ENCODE measurements around the gene RILPL1. TPM values are rescaled to one million over a fixed set of nuclear protein-coding genes. Genes with fewer than 3 reads are reported as not detected.

RILPL1 gene
- total and polyA plus RNA-seq, 2 of the 4 experiments (the other 2 are of a cell fraction) = 11.1 to 19.8 TPM

DNA sequence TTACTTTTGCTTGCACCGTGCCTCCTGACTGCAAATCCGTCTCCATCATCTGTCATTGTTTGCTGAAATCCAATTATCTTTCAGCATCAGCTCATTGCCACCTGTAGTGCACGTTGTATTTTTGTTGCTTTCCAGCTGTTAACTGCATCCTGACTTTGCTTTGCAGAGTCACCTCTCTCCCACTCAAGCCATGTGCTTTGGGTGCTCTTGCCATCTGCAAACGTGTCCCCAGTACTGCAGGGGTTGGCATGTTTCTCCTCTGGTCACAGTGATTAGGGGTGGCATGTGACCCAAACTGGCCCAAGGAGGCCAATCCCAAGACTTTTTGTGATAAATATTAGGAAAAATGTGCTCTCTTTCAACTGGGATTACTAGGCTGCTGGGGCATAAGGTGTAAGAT, 40.4 kb upstream of the RILPL1 start:
- H4K91ac ChIP-seq (ENCODE audit: insufficient read depth, low read depth, low read length) = no peak overlapping the region
- H3K9ac ChIP-seq (ENCODE audit: low read depth, low read length) = no peak overlapping the region
- no peak overlapping the region for H2AK9ac ChIP-seq (replicated peaks; ENCODE audit: low read depth, low read length, poor library complexity)
- intact Hi-C loops (cut with micrococcal nuclease) (no loop called here), in situ Hi-C loops (cut with MboI; ENCODE audit: low sequenced_read_pairs) (no loop called here), dilution Hi-C loops (cut with HindIII; ENCODE audit: low sequenced_read_pairs, unreplicated experiment) (no loop called here)
- H2AK5ac ChIP-seq (ENCODE audit: low read depth, low read length) = no peak overlapping the region
- DNase-seq (no peak), ATAC-seq (ENCODE audit: low read depth) (no peak)
- H3K27ac ChIP-seq (ENCODE audit: insufficient read depth, low read length) = no peak overlapping the region
- no peak overlapping the region for H3K56ac ChIP-seq (ENCODE audit: extremely low read depth, insufficient read depth, low read length)
- H4K8ac ChIP-seq (ENCODE audit: low read depth in 2 of 2, low read length in 2 of 2) = no peak overlapping the region
- peaks cover 3% of the 10 kb centered on the region for H3K36me3 ChIP-seq (ENCODE audit: control insufficient read depth, insufficient read depth, low read length)
- H2BK20ac ChIP-seq (ENCODE audit: low read depth, low read length) = no peak overlapping the region
- H3K79me1 ChIP-seq (ENCODE audit: low read depth in 1 of 2, low read length in 2 of 2) = peaks cover 3 to 16% of the 10 kb centered on the region in 2 experiments; a peak in 3 of 4 replicates
- CTCF ChIA-PET = no interaction called here
- no peaks in the 10 kb centered on the region; the same call in 1 of the 2 replicates for H3K9me1 ChIP-seq (ENCODE audit: insufficient read depth, low read length)
- no peak overlapping the region for H3K23ac ChIP-seq (ENCODE audit: low read depth, low read length)
- POLR2A ChIA-PET (ENCODE audit: unreplicated experiment) = no interaction called here
- no peak overlapping the region for H3K4me3 ChIP-seq (ENCODE audit: insufficient read depth, low read depth, low read length)
- H3K4me1 ChIP-seq (ENCODE audit: control insufficient read depth, insufficient read depth, low read length) = no peaks in the 10 kb centered on the region
- H3K9me3 ChIP-seq (ENCODE audit: control insufficient read depth, insufficient read depth, low read length) = peaks cover 3% of the 10 kb centered on the region; the same call in 1 of the 2 replicates
- H3K27me3 ChIP-seq (ENCODE audit: control insufficient read depth, insufficient read depth, low read length) = 0 out of 2 replicates have a peak, but pooled peaks cover 3% of the 10 kb centered on the region
- no peak overlapping the region for H3K14ac ChIP-seq (replicated peaks; ENCODE audit: low read depth, low read length)
- no TSS peak for BruUV-seq (replicated peaks)
- no peak overlapping the region for H3K4me2 ChIP-seq (ENCODE audit: low read depth, low read length)
- H3K18ac ChIP-seq (ENCODE audit: low read depth, low read length) = no peak overlapping the region
- 0 out of 2 replicates have a peak, but pooled peaks cover 5% of the 10 kb centered on the region for H4K20me1 ChIP-seq (ENCODE audit: insufficient read depth, low read length)
- no peak overlapping the region for H2BK15ac ChIP-seq (ENCODE audit: low read depth, low read length)
- no peak overlapping the region for H2AFZ ChIP-seq (replicated peaks; ENCODE audit: low read length, poor library complexity)
- no peak overlapping the region for H2BK5ac ChIP-seq (ENCODE audit: low read depth, low read length, poor library complexity, severe bottlenecking)
- no peak overlapping the region for H4K5ac ChIP-seq (ENCODE audit: low read depth, low read length)
- no peak for TF ChIP-seq CHD1 (IDR thresholded peaks at IDR 0.05; ENCODE audit: low read depth, low read length)
- no peak for TF ChIP-seq MAZ (IDR thresholded peaks at IDR 0.05; ENCODE audit: borderline replicate concordance, low read depth, low read length)
- TF ChIP-seq NFE2L2 (IDR thresholded peaks at IDR 0.05; ENCODE audit: low read depth, low read length) = no peak
- no peak for TF ChIP-seq RAD21 (IDR thresholded peaks at IDR 0.05; ENCODE audit: low read length)
- TF ChIP-seq, protein P1, sequence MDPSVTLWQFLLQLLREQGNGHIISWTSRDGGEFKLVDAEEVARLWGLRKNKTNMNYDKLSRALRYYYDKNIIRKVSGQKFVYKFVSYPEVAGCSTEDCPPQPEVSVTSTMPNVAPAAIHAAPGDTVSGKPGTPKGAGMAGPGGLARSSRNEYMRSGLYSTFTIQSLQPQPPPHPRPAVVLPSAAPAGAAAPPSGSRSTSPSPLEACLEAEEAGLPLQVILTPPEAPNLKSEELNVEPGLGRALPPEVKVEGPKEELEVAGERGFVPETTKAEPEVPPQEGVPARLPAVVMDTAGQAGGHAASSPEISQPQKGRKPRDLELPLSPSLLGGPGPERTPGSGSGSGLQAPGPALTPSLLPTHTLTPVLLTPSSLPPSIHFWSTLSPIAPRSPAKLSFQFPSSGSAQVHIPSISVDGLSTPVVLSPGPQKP (IDR thresholded peaks at IDR 0.05; ENCODE audit: borderline replicate concordance, low read depth, low read length) = no peak
- no peak for TF ChIP-seq MAFK (IDR thresholded peaks at IDR 0.05; ENCODE audit: low read depth, low read length)
- TF ChIP-seq FOS (IDR thresholded peaks at IDR 0.05; ENCODE audit: low read depth, low read length) = no peak
- TF ChIP-seq RFX5 (IDR thresholded peaks at IDR 0.05; ENCODE audit: low read depth, low read length) = no peak
- TF ChIP-seq CEBPB (IDR thresholded peaks at IDR 0.05; ENCODE audit: low read depth, low read length) = no peak
- TF ChIP-seq POLR2A (IDR thresholded peaks at IDR 0.05; ENCODE audit: low read depth, low read length) = no peak
- no peak for TF ChIP-seq RCOR1 (IDR thresholded peaks at IDR 0.05; ENCODE audit: insufficient replicate concordance, low read length)
- no peak for TF ChIP-seq MXI1 (IDR thresholded peaks at IDR 0.05; ENCODE audit: borderline replicate concordance, low read depth, low read length)
- TF ChIP-seq SMC3 (IDR thresholded peaks at IDR 0.05; ENCODE audit: low read depth, low read length) = no peak
- WGBS, 2 experiments (ENCODE audit: extremely low coverage in 2 of 2, insufficient read length in 1 of 2) = 27% methylated on average over 2 of the region's 4 CpGs; no CpG with 5 or more reads in 1 of the 2 experiments
- H2BK120ac ChIP-seq (ENCODE audit: low read depth, low read length) = no peak overlapping the region
- H3K4ac ChIP-seq (ENCODE audit: low read depth, low read length) = no peak overlapping the region
